ENCODE measurements around the gene IL23A.
"Not testable (repeated sequence)": the region's sequence is repeated elsewhere in the genome, so short reads cannot be mapped to it uniquely, and the experiment has no call there.

The IL23A gene, protein sequence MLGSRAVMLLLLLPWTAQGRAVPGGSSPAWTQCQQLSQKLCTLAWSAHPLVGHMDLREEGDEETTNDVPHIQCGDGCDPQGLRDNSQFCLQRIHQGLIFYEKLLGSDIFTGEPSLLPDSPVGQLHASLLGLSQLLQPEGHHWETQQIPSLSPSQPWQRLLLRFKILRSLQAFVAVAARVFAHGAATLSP

DNA sequence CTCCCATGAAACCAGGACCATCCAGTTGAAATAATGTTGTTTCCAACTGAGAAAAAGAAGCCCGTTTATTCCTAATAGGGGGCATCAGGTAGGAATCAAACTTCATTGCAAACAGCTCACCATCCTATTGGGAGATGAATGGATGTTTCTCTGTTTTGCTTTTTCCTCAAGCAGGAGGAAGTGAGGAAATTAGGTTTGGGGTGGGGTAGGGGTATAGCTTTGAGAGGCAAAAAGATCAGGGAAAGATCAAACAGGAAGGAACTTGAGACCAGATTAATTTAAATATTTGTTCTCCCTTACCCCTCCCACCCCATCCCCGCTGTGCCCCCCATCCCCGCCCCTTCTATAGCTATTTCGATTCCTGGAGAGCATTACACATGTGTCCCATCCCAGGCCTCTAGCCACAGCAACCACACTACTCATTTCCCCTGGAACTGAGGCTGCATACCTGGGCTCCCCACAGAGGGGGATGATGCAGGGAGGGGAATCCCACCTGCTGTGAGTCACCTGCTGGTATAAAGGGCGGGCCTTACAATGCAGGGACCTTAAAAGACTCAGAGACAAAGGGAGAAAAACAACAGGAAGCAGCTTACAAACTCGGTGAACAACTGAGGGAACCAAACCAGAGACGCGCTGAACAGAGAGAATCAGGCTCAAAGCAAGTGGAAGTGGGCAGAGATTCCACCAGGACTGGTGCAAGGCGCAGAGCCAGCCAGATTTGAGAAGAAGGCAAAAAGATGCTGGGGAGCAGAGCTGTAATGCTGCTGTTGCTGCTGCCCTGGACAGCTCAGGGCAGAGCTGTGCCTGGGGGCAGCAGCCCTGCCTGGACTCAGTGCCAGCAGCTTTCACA, at the start of gene IL23A:
TSS of gene IL23A (plus strand) at position 577 of the 850 bp plus-strand sequence. CDS start at position 738, 161 bp downstream.
- no peak for DNase-seq

DNA sequence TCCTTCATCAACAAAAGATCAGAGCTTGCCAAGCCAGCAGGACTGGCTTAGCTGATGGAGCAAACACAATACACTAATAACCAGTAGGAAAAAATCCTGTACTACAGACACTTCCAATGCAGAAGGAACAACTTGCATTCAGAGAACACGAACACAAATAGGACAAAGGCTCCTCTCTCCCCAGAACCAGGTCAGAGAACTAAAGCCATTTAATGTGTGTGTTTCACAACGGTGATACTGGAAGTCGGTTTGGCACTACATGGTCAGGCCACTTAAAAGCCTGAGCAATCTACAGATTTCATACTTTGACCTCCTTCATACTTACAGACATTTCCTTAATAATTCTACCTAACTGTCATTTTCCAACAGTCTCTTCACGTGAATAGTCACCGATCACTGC, 44.9 kb upstream of the IL23A start:
- DNase-seq: no peak

DNA sequence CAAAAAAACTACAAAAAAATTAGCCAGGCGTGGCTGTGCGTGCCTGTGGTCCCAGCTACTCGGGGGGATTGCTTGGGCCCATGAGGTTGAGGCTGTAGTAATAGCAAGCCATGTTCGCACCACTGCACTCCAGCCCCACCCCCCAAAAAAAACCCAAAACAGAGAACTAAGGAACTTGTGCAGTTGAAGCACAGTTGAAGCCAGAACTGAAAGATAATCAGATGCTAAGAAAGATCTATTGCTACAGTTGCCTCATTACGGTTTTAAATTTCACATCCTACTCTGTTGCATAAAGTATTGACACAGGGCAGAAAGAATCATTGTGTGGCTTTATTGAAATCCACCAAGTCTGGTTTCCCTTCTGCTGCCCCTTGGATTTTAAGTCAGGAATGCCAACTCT, 42.4 kb upstream of the IL23A start:
- no peak for DNase-seq

DNA sequence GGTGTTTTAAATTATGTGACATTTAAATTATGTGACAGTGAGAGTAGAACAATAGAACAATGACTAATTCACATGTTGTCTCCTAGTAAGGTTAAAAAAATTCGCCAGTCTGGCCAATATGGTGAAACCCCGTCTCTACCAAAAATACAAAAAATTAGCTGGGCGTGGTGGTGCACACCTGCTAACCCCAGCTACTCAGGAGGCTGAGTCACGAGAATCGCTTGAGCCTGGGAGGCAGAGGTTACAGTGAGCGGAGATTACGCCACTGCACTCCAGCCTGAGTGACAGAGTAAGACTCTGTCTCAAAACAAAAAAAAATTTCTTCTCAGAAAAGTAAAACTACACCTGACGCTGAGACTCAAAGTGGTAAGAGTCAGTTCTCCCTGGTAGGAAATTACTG, 41.3 kb upstream of the IL23A start:
- no peak for DNase-seq

DNA sequence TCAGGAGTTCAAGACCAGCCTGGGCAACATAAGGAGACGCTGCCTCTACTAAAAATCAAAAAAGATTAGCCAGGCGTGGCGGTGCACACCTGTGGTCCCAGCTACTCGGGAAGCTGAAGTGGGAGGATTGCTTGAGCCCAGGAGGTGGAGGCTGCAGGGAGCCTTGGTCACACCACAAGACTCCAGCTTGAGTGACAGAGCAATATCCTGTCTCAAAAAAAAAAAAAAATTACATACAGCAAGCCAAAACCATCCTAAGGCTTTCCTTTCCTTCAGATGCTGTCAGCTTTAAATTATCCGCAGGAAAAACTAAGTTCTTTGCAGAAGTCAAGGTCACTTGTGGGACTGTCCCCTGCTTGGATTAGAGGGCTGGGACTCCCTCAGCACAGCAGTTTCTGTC, 39.9 kb upstream of the IL23A start:
- DNase-seq: no peak

DNA sequence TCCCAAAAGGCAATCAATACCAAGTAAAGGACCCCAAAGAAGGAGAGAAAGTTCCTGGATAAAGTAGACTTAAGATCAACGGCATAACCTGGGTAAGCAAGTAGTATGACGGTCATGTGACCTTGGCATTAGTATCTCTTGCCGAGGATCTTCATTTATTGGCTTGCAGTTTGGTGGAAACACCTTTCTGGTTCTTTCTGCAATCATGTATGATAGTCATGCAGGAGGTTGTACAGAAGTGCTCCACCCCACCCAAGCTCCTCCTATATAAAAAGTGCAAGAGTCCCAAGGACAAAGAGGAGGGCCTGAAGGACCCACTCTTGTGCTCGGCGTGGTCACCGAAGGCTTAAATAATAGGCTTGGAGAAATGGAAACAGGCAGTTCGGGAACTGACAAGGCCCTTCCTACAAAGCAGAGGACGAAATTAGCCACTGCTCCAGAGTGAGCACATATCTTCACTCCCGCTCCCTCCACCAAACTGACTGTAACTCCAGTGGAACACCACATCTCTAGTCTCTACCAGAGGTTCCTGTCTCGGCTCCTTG, 39.3 kb upstream of the IL23A start:
- no peak for DNase-seq

DNA sequence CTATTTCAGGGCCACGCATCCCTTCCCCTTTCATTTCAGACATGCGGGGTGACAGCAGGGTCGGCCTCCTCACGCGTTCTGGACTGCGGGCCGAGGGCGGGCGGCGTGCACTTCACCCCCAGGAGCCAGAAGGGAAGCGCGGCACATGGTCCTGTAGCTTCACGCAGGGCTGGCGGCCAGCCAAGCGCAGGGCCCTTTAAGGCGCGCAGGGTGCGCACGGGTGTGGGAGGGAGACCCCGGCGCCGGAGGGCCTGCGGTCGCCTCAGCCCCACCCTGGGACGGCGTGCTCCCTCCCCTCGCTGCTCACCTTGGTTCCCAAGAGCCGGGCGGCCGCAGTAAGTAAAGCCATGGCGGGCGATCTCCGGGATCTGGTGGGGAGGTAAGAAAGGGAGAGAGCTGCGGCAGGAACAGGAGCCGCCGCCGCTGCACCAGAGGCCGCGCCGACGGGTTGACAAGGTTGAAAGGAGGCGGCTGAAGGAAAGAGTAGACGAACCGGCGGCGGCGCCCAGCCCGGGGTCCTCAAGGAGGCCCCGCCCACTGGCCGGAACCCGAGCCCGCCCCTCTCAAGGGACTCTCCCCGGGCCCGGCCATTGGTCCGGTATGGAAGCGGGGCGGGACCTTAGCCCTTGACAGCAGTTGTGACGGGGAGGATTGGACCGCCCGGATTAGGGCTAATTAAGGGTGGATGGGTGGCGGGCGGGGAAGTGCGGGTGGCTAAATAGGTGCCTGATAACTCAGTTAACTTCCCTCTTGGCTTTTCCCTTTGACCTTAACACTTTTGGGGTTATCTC, 38.6 kb upstream of the IL23A start, which contains the start of gene CS:
TSS of gene CS (minus strand) at position 478 of the 791 bp plus-strand sequence. CDS start at position 349, 129 bp downstream.
- peak; percentile 99 for DNase-seq

DNA sequence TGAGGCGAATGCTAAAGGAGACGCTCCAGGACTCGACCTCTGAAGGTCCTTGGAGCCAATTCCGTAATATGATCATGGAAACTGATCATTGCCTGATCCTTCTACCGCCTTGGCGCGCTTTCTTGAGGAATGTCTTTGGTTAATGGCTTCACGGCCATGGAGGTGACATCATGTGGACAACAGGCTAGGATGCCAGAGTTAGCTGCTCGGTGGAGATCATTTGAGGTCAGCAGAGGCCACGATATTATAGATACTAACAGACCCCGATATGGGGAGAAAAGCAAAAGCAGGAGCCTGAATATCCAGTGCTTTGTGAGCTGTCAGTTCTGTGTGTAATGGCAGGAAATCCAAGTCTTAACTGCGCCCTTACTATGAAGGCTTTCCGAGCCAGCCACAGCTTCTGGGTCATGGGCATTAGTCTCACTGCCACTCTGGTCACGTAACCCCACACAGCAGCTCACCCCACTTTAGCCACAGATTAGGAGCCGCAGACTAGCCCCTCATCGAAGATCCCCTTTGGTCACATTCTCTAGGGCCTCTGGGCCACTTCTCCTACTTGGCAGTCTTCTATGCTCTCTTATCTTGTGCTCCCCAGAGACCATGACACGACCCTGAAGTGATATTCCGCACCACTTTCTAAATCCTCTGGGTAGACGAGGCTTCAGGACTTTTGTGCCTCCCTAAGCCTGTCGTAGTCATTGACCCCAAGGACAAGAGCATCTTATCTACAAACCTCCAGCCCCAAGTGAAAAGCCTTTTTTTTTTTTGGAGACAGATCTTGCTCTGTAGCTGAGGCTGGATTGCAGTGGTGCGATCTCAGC, 37.8 kb upstream of the IL23A start:
- DNase-seq: peak; percentile 73

DNA sequence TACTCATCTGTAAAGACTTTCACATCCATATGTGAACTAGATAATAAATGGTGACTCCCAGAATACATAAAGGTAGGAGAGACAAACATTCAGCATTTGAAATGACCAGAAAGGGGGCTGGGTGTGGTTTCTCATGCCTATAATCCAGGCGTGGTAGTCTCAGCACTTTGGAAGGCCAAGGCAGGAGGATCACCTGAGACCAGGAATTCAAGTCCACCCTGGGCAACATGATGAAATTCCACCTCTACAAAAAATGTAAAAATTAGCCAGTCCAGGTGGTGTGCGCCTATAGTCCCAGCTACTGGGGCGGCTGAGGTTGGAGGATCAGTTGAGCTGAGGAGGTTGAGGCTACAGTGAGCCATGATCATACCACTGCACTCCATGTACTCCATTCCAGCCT, 34.4 kb upstream of the IL23A start:
- DNase-seq: no peak

DNA sequence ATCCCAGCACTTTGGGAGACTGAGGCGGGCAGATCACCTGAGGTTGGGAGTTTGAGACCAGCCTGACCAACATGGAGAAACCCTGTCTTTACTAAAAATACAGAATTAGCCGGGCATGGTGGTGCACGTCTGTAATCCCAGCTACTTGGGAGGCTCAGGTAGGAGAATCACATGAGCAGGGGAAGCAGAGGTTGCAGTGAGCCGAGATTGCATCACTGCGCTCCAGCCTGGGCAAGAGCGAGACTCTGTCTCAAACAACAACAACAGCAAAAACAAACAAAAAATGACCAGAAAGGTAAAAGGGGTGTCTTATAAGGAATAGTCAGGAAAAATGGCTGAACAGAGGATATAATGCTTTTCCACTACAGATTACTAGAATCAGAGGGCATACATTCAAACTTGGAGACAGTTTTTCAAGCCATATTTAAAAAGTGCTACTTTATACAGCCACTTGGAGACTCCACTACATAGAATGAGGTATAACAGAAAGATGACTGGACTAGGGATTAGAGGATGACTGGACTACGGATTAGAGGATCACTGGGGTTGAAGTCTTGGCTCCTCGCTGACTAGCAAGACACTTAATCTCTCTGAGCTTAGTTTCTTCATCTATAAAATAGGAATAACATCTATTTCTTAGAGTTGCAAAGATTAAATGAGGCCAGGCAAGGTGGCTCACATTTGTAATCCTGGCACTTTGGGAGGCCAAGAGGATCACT, 33.7 kb upstream of the IL23A start:
- DNase-seq: no peak

DNA sequence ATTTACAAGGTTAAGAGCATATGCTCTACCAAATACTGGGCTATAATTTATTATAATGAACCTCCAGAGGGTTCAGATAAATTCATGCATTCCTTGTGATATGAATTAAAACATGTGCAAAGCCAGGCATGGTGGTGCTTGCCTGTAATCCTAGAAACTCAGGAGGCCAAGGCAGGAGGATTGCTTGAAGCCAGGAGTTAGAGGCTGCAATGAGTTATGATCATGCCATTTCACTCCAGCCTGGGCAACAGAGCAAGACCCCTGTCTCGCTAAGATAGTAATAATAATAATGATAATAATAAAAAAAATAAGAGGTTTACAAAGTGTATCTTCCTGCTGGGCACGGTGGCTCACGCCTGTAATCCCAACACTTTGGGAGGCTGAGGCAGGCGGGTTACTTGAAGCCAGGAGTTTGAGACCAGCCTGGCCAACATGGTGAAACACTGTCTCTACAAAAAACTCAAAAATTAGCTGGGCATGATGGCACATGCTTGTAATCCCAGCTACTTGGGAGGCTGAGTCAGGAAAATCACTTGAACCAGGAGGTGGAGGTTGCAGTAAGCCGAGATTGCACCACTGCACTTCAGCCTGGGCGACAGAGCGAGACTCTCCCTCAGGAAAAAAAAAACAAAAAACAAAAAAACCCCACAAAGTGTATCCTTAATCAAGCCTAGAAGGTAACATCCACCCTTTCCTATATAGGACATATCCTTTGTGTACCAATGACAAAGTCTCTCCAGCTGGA, 31.3 kb upstream of the IL23A start:
- DNase-seq: no peak

DNA sequence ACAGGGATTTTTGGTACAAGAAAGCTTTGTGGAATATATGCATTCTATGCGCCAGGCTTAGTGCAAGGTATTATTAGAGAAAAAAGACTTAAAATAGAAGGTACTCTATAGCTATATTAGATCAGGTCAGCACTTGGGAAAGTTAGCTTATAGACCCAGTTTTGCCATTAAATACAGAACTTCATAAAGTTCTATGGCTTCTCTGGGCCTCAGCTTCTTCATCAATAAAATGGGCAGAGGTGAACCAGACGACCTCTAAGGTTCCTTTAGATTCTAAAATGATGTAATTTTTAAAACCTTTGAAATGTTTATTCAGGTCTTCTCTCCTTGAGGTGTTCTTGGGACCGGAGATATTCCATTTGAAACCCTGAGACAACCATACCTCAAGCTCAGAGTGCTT, 30.0 kb upstream of the IL23A start:
- no peak for DNase-seq

DNA sequence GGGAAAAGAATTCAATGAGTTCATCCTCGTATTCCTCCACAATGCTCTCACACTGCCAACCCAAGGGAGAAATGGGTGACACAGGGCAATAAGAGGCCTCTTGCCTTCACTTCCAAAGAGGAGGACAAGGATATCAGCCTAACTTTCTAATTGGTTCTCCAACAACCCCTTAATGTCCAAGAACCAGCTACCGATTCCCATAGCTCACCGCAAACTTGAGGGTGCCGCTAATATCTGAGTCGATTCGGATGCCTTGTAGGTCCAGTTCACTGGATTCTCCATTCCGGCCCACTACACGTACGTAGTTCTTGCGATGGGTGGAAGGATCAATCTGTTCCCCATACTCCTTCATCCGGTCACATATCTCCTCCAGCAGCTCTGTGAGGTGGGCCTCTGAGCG, 27.7 kb upstream of the IL23A start:
- DNase-seq: no peak

DNA sequence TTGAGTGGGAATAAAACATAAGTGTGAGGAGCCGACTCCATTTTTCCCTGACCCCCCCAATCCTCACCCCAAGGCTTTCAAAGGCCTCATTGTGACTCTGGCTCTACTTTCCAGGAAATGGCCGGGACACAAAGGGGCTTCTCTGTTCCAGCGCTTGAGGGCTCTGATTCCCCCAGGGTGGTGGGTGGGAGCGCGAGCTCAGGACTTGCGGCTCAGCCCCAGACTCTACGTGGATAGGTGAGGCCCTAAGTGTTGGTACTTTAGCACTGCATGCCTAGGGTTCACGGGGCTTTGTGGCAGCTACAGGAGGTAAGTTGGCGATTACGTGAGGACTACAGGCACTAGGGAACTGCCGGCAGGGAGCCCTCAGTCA, 23.4 kb upstream of the IL23A start:
- DNase-seq: no peak

DNA sequence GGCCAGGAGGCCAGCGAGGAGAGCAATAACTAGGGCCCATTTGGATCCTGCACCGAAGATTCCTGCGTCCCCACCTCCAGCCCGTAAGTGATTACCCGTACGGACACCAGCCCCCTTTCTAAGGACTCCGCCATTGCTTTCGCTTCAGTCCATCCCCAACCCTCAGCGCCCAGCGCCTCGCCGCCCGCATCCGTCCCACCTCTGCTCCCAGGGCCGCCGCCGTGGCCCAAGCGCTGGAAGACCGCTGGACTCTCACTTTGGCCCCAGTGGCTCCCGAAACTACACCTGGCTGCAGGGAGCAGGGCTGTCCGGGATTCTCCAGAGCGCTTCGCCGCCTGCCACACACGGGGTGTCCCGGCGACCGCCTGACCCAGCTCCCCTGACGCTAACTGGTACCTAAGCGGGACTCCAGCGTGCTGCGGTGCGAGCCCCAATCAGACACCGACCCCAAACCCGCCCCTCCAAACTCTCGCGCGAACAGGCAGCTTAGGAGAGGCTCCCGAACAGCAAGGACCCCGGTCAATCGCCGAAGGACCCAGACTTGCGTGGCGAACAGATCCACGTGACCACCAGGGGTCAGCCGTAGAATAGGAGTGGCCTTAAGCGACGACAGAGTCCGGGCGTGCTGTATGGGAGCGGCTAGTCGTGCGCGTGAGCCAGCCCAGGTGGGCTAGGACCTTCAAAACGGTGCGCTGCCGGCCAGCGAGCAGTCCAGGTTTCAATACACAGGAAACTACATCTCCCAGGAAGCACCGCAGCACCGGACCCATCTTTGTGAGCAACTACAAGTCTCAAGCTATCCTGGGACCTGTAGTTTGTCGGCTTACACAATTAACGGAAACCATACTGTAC, 22.8 kb upstream of the IL23A start, which contains the start of gene CNPY2:
TSS of gene CNPY2 (minus strand) at position 367 of the 852 bp plus-strand sequence. CDS start 771 bp downstream, outside the sequence.
- peak; percentile 91 for DNase-seq

DNA sequence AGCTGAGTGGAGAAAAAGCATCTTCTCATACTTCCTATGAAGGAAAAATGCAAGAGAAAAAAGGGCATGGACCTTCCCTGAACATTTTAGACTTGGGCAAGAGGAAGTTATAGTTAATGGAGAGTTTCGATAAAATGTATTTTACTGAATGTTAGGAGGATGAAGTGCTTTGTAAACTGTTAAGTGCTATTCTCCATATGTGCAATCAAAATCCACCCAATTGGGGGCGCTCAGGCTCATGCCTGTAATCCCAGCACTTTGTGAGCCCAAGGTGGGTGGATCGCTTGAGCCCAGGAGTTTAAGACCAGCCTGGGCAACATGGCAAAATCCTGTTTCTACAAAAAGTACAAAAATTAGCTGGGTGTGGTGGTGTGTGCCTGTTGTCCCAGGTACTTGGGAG, 21.0 kb upstream of the IL23A start:
- no peak for DNase-seq

DNA sequence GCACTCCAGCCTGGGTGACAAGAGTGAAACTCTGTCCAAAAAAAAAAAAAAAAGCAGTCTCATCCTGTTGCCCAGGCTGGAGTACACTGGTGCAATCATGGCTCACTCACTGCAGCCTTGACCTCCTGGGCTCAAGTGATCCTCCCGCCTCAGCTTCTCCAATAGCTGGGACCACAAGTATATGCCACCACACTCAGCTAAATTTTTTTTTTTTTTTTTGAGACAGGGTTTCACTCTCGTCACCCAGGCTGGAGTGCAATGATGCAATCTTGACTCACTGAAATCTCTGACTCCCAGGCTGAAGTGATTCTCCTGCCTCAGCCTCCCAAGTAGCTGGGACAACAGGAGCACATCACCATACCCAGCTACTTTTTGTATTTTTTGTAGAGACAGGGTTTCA, 17.7 kb upstream of the IL23A start:
- no peak for DNase-seq

DNA sequence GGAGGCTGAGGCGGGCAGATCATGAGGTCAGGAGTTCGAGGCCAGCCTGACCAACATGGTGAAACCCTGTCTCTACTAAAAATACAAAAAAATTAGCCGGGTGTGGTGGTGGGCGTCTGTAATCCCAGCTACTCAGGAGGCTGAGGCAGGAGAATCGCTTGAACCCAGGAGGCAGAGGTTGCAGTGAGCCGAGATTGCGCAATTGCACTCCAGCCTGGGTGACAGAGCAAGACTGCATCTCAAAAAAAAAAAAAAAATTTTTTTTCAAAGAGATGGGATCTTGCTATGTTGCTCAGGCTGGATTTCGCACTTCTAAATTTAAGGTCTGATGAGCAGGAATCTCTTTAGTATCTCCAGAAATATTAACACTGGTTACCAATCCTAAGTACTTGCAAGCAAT, 17.1 kb upstream of the IL23A start:
- not testable (repeated sequence) for DNase-seq

DNA sequence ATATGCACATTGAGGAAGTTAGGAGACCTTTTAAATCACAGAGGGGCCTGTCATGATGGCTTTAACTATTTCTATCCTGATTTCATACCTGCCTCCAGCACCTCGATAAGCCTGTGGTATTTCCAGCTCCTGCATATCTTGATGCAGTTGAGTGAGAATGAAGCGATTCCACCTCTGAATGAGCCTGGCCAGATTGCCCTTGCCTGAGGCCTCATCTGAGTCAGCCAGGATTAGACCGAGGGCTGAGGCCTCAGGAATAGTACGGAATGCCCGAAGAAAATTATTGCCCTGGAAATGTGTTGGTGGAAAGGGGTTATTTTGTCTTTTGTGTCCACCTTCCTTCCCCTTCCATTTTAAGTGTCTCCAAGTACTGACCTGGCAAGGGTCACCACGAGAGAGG, 14.5 kb upstream of the IL23A start:
- no peak for DNase-seq

DNA sequence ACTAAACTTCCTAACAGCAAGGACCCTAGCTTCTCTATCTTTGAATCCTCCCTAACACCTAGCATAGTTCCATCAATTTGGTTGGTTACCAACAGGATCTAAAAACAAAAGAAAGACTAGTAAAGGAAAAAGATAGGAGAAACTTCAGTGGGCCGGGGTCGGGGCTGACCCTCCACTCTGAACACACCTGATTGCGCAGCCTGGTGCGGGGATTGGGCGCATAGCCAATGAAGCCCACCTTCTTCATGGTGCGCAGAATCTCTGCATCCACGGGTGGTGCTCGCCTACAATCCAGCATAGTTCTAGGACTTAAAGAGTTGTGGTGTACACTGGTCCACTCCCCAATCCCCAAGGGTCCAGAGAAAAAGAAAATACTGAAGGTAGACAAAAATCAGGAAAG, 12.6 kb upstream of the IL23A start:
- no peak for DNase-seq

All from NCI-H2171 (cell line).